Muscle layer of colon (tissue), 2 donors: ENCODE data around the gene TTC39C.
"Not testable (repeated sequence)": the region's sequence is repeated elsewhere in the genome, so short reads cannot be mapped to it uniquely, and the experiment has no call there.

ENCODE experiments used
- H3K27ac ChIP-seq: one replicate; pipeline ENCODE4 v1.7.0; 2013; ENCODE audit warnings: low read depth, mild to moderate bottlenecking, low read length, moderate library complexity
- H3K27me3 ChIP-seq, 2 donors: one replicate each; pipeline ENCODE4 v1.7.0; 2013; ENCODE audit warnings: low read length in 2 of 2, mild to moderate bottlenecking in 2 of 2; ENCODE audit not compliant: insufficient read depth in 2 of 2, control insufficient read depth in 1 of 2
- H3K36me3 ChIP-seq: one replicate; pipeline ENCODE4 v1.7.0; 2013; ENCODE audit warnings: mild to moderate bottlenecking, low read length; ENCODE audit not compliant: insufficient read depth
- H3K4me1 ChIP-seq: one replicate; pipeline ENCODE4 v1.7.0; 2013; ENCODE audit warnings: mild to moderate bottlenecking, low read length; ENCODE audit not compliant: insufficient read depth
- H3K4me3 ChIP-seq, 2 donors: one replicate each; pipeline ENCODE4 v1.7.0; 2013; ENCODE audit warnings: low read length in 2 of 2, low read depth in 1 of 2, mild to moderate bottlenecking in 1 of 2, moderate library complexity in 1 of 2
- H3K9ac ChIP-seq: one replicate; pipeline ENCODE4 v1.7.0; 2013; ENCODE audit warnings: low read length
- H3K9me3 ChIP-seq: one replicate; pipeline ENCODE4 v1.7.0; 2013; ENCODE audit warnings: mild to moderate bottlenecking, low read length
- donor health status: abdominal sarcoma.
- donor health status: Adenocarcinoma of cecum.

Gene TTC39C

GRCh38 chr18:24024425-24024824 is 9.9 kb downstream of the TTC39C start:
- H3K27ac ChIP-seq, result no peak overlapping the region
- no peaks in the 10 kb centered on the region for H3K9me3 ChIP-seq
- no peaks in the 10 kb centered on the region for H3K27me3 ChIP-seq
- H3K4me1 ChIP-seq, result no peaks in the 10 kb centered on the region
- H3K4me3 ChIP-seq, result no peak overlapping the region
- H3K36me3 ChIP-seq, result no peaks in the 10 kb centered on the region
- no peak overlapping the region for H3K9ac ChIP-seq

- no peaks in the 10 kb centered on the region for H3K9me3 ChIP-seq
- H3K27ac ChIP-seq, result no peak overlapping the region
- no peak overlapping the region for H3K9ac ChIP-seq
- no peaks in the 10 kb centered on the region for H3K36me3 ChIP-seq
- H3K4me3 ChIP-seq, result no peak overlapping the region
- H3K4me1 ChIP-seq, result no peaks in the 10 kb centered on the region
- H3K27me3 ChIP-seq, result no peaks in the 10 kb centered on the region
Measured at GRCh38 chr18:24026457-24026856, 11.9 kb downstream of the TTC39C start.

- H3K36me3 ChIP-seq, result no peaks in the 10 kb centered on the region
- no peaks in the 10 kb centered on the region for H3K9me3 ChIP-seq
- no peak overlapping the region for H3K9ac ChIP-seq
- H3K4me3 ChIP-seq, result no peak overlapping the region
- H3K27me3 ChIP-seq, result no peaks in the 10 kb centered on the region
- H3K4me1 ChIP-seq, result no peaks in the 10 kb centered on the region
- H3K27ac ChIP-seq, result no peak overlapping the region
Measured at GRCh38 chr18:24027156-24027827, 12.7 kb downstream of the TTC39C start.

GRCh38 chr18:24028946-24029345 is 14.4 kb downstream of the TTC39C start:
- H3K9ac ChIP-seq, H3K27me3 ChIP-seq, H3K36me3 ChIP-seq, H3K4me1 ChIP-seq, H3K27ac ChIP-seq, H3K9me3 ChIP-seq, H3K4me3 ChIP-seq: not testable (repeated sequence)

GRCh38 chr18:24031318-24031717 is 16.8 kb downstream of the TTC39C start:
- H3K9ac ChIP-seq, result no peak overlapping the region
- H3K9me3 ChIP-seq, result no peaks in the 10 kb centered on the region
- H3K36me3 ChIP-seq, result no peaks in the 10 kb centered on the region
- no peak overlapping the region for H3K4me3 ChIP-seq
- no peak overlapping the region for H3K27ac ChIP-seq
- no peaks in the 10 kb centered on the region for H3K27me3 ChIP-seq
- no peaks in the 10 kb centered on the region for H3K4me1 ChIP-seq

- Histone ChIP-seq H3K4me1 (no peaks in the 10 kb centered on the region), H3K4me3 (no peak overlapping the region), H3K27ac (no peak overlapping the region), H3K27me3 (no peaks in the 10 kb centered on the region), H3K9ac (no peak overlapping the region), H3K9me3 (no peaks in the 10 kb centered on the region), H3K36me3 (no peaks in the 10 kb centered on the region)
Measured at GRCh38 chr18:24031916-24032315, 17.4 kb downstream of the TTC39C start.

- Histone ChIP-seq H3K27ac (no peak overlapping the region), H3K9ac (no peak overlapping the region), H3K9me3 (no peaks in the 10 kb centered on the region), H3K36me3 (no peaks in the 10 kb centered on the region), H3K27me3 (no peaks in the 10 kb centered on the region), H3K4me1 (no peaks in the 10 kb centered on the region), H3K4me3 (no peak overlapping the region)
Measured at GRCh38 chr18:24033641-24034412, 19.3 kb downstream of the TTC39C start.

GRCh38 chr18:24035316-24035715 is 20.8 kb downstream of the TTC39C start:
- H3K9ac ChIP-seq, result no peak overlapping the region
- no peaks in the 10 kb centered on the region for H3K27me3 ChIP-seq
- H3K36me3 ChIP-seq, result no peaks in the 10 kb centered on the region
- H3K4me3 ChIP-seq, result no peak overlapping the region
- no peaks in the 10 kb centered on the region for H3K4me1 ChIP-seq
- no peak overlapping the region for H3K27ac ChIP-seq
- no peaks in the 10 kb centered on the region for H3K9me3 ChIP-seq

GRCh38 chr18:24039671-24040070 is 25.1 kb downstream of the TTC39C start:
- H3K36me3 ChIP-seq, result no peaks in the 10 kb centered on the region
- H3K27ac ChIP-seq, result no peak overlapping the region

GRCh38 chr18:24041691-24042090 is 27.1 kb downstream of the TTC39C start:
- H3K4me1 ChIP-seq, result no peaks in the 10 kb centered on the region
- H3K9ac ChIP-seq, result no peak overlapping the region
- no peaks in the 10 kb centered on the region for H3K36me3 ChIP-seq
- no peaks in the 10 kb centered on the region for H3K9me3 ChIP-seq
- no peak overlapping the region for H3K27ac ChIP-seq
- no peak overlapping the region for H3K4me3 ChIP-seq
- H3K27me3 ChIP-seq, result no peaks in the 10 kb centered on the region

More at GRCh38 chr18:24039671-24040070, 25.1 kb downstream of the TTC39C start:
- Histone ChIP-seq H3K4me3 (no peak overlapping the region), H3K27me3 (no peaks in the 10 kb centered on the region), H3K9me3 (no peaks in the 10 kb centered on the region), H3K4me1 (no peaks in the 10 kb centered on the region), H3K9ac (no peak overlapping the region)

- no peak overlapping the region for H3K27ac ChIP-seq
- no peaks in the 10 kb centered on the region for H3K27me3 ChIP-seq
- H3K9me3 ChIP-seq, result no peaks in the 10 kb centered on the region
- no peaks in the 10 kb centered on the region for H3K36me3 ChIP-seq
- H3K4me3 ChIP-seq, result no peak overlapping the region
- no peak overlapping the region for H3K9ac ChIP-seq
- H3K4me1 ChIP-seq, result no peaks in the 10 kb centered on the region
Measured at GRCh38 chr18:24043403-24043802, 28.8 kb downstream of the TTC39C start.

GRCh38 chr18:24048261-24048660 is 33.7 kb downstream of the TTC39C start:
- no peaks in the 10 kb centered on the region for H3K27me3 ChIP-seq
- H3K27ac ChIP-seq, result no peak overlapping the region
- no peaks in the 10 kb centered on the region for H3K9me3 ChIP-seq
- no peaks in the 10 kb centered on the region for H3K4me1 ChIP-seq
- H3K4me3 ChIP-seq, result no peak overlapping the region
- H3K9ac ChIP-seq, result no peak overlapping the region
- no peaks in the 10 kb centered on the region for H3K36me3 ChIP-seq
